GM12892 (cell line): Measurements from ENCODE around the gene ECHDC3.

ENCODE experiments used
- POLR2AphosphoS5 ChIP-seq: IDR thresholded peaks from 2 replicates; pipeline ENCODE4 v1.6.1; 2011; ENCODE audit warnings: low read depth, low read length, control low read depth
- TAF1 ChIP-seq: IDR thresholded peaks from 2 replicates; pipeline ENCODE4 v1.6.1; 2011; ENCODE audit warnings: low read depth, mild to moderate bottlenecking, control low read depth, low read length, borderline replicate concordance

DNA sequence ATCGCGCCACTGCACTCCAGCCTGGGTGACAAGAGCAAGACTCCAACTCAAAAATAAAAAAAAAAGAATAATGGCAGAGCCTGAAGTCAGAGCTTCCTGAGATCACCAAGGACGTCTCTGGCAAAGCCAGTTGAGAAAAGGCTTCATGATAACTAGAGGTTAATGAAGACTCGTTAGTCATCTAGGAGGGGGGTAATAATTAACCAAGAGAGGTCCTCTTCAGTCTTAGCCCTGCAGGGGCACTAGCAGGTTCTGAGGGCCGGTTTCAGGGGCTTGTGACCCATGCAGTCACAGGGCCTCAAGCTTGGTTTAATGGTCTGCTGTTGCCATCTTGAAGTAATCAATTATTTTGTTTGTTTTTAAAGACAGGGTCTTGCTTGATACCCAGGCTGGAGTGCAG is 52.4 kb downstream of the ECHDC3 start:
- TF ChIP-seq POLR2AphosphoS5 (no peak), TAF1 (no peak)
